Kidney (tissue), 14 donors: ENCODE results near the gene SELENOI. TPM values are rescaled to one million over a fixed set of nuclear protein-coding genes. Genes with fewer than 3 reads are reported as not detected.

Source experiments
- DNase-seq, 5 donors: peaks; one replicate each; pipeline ENCODE4 v3.0.0-alpha.2; 2013 to 2020
- FAIRE-seq: peaks from 2 replicates; lab custom pipeline; 2012; peaks lifted over from hg19 to GRCh38; lab: Jason Lieb, UNC
- H3K27ac ChIP-seq, 2 donors: one replicate each; pipeline ENCODE4 v1.7.0; 2013; ENCODE audit warnings: low read depth in 2 of 2, low read length in 2 of 2, inconsistent platforms in 1 of 2
- H3K27me3 ChIP-seq: one replicate; pipeline ENCODE4 v1.7.1; 2013; ENCODE audit warnings: low read length, inconsistent platforms; ENCODE audit not compliant: control insufficient read depth, insufficient read depth
- H3K36me3 ChIP-seq, 3 donors: one replicate each; pipeline versions ENCODE4 v1.7.0 to v1.7.1; 2013; ENCODE audit warnings: low read length in 3 of 3, control low read depth in 1 of 3, inconsistent platforms in 1 of 3; ENCODE audit not compliant: insufficient read depth in 3 of 3, control insufficient read depth in 2 of 3
- H3K4me1 ChIP-seq, 3 donors: one replicate each; pipeline versions ENCODE4 v1.7.0 to v1.7.1; 2013; ENCODE audit warnings: low read length in 3 of 3, inconsistent platforms in 1 of 3, low read depth in 1 of 3; ENCODE audit not compliant: control insufficient read depth in 2 of 3, insufficient read depth in 2 of 3
- H3K4me3 ChIP-seq, 3 donors: one replicate each; pipeline versions ENCODE4 v1.7.0 to v1.8.1; 2013; ENCODE audit warnings: low read length in 3 of 3, control low read depth in 1 of 3, inconsistent platforms in 1 of 3
- H3K9ac ChIP-seq, 3 donors: one replicate each; pipeline versions ENCODE4 v1.7.0 to v1.7.1; 2013; ENCODE audit warnings: low read length in 3 of 3, control low read depth in 1 of 3, inconsistent platforms in 1 of 3
- H3K9me3 ChIP-seq, 3 donors: one replicate each; pipeline versions ENCODE4 v1.7.0 to v1.7.1; 2013; ENCODE audit warnings: low read length in 3 of 3, control low read depth in 1 of 3, inconsistent platforms in 1 of 3; ENCODE audit not compliant: control insufficient read depth in 2 of 3, insufficient read depth in 1 of 3
- CTCF ChIP-seq: IDR thresholded peaks from 3 replicates; pipeline ENCODE4 v1.5.1; 2012; ENCODE audit warnings: mild to moderate bottlenecking, moderate library complexity, borderline replicate concordance; ENCODE audit not compliant: insufficient read depth; ENCODE audit errors: extremely low read depth
- intact Hi-C: fragments of 100-400 bp; cut with DNase I; formaldehyde crosslinking; loops from one replicate; pipeline ENCODE4 v1.11.1; 2022
- polyA plus RNA-seq: library from polyadenylated mRNA; stranded (reverse); fragments of 350-450 nt; fragmentation: Illumina TruSeq; extraction: RNeasy Lipid Tissue Mini Kit (QIAGEN cat#74804); gene quantifications from one replicate; pipeline ENCODE4 v1.2.3, GENCODE V29; 2014; ENCODE audit warnings: low read depth, low replicate concordance; ENCODE audit not compliant: insufficient read depth
- total RNA-seq: library from RNA; stranded (reverse); fragmentation: NEBNext Ultra II Directional; extraction: Animal tissue kit (Norgen Biotek cat#: 25700); gene quantifications from one replicate; pipeline ENCODE4 v1.2.1, GENCODE V29; 2021
- donor health status: control.
- donor health status: control.
- donor health status: control.
- donor health status: control.
- donor health status: control.
- donor health status: DM: yes; HTN: yes; CAD: no.
- donor health status: Normal renal cell carcinoma (clear cell type).

The SELENOI gene
- total and polyA plus RNA-seq, 2 donors from 2014 or later, result 5.3 to 23.7 TPM

GRCh38 chr2:26421961-26422360 lies 76.0 kb downstream of the SELENOI start:
- Histone ChIP-seq H3K27ac (no peak overlapping the region), H3K27me3 (no peaks in the 10 kb centered on the region), H3K9me3 (no peaks in the 10 kb centered on the region), H3K36me3 (no peaks in the 10 kb centered on the region), H3K9ac (no peak overlapping the region), H3K4me1 (no peaks in the 10 kb centered on the region), H3K4me3 (no peak overlapping the region)
- no peak for TF ChIP-seq CTCF
- FAIRE-seq (no peak), DNase-seq (no peak)
- intact Hi-C loops, result no loop called here

- DNase-seq (no peak), FAIRE-seq (no peak)
- Histone ChIP-seq H3K4me1 (no peaks in the 10 kb centered on the region), H3K36me3 (no peaks in the 10 kb centered on the region), H3K27ac (no peak overlapping the region), H3K9ac (no peak overlapping the region), H3K9me3 (no peaks in the 10 kb centered on the region), H3K4me3 (no peak overlapping the region), H3K27me3 (no peaks in the 10 kb centered on the region)
- intact Hi-C loops, result no loop called here
- TF ChIP-seq CTCF, result no peak
Observed at GRCh38 chr2:26422947-26423629, 77.1 kb downstream of the SELENOI start.

GRCh38 chr2:26423750-26424149 lies 77.8 kb downstream of the SELENOI start:
- Histone ChIP-seq H3K27me3 (no peaks in the 10 kb centered on the region), H3K4me3 (no peak overlapping the region), H3K4me1 (no peaks in the 10 kb centered on the region), H3K9ac (no peak overlapping the region), H3K9me3 (no peaks in the 10 kb centered on the region), H3K36me3 (no peaks in the 10 kb centered on the region), H3K27ac (no peak overlapping the region)
- intact Hi-C loops, result no loop called here
- FAIRE-seq (no peak), DNase-seq (no peak)
- TF ChIP-seq CTCF, result no peak

GRCh38 chr2:26424221-26424620 lies 78.3 kb downstream of the SELENOI start:
- no peak overlapping the region for H3K27ac ChIP-seq
- H3K36me3 ChIP-seq, result no peaks in the 10 kb centered on the region
- no peaks in the 10 kb centered on the region for H3K4me1 ChIP-seq
- no peaks in the 10 kb centered on the region for H3K27me3 ChIP-seq
- no peak overlapping the region for H3K9ac ChIP-seq
- intact Hi-C loops, result no loop called here
- no peaks in the 10 kb centered on the region for H3K9me3 ChIP-seq
- DNase-seq, result no peak
- H3K4me3 ChIP-seq, result no peak overlapping the region
- no peak for FAIRE-seq
- TF ChIP-seq CTCF, result no peak
